PC-9 (cell line): ENCODE results near the gene SSH3.

Experiments used
- CTCF ChIP-seq: fragments of 200-600 bp; sonication (generic); conservative IDR thresholded peaks from 2 replicates; pipeline ENCODE4 v1.6.1; 2017; ENCODE audit warnings: mixed run types, antibody characterized with exemption, mild to moderate bottlenecking, moderate library complexity
- EZH2 ChIP-seq: fragments of 200-600 bp; sonication (generic); IDR thresholded peaks from 2 replicates; pipeline ENCODE4 v1.8.0; 2017; ENCODE audit warnings: antibody characterized with exemption, low read depth

GRCh38 chr11:67345247-67345919 is 42.1 kb downstream of the SSH3 start:
- TF ChIP-seq CTCF (no peak), EZH2 (no peak)
